Measurements from ENCODE around the gene EXOC4.

- TF ChIP-seq ATF2 (IDR thresholded peaks at IDR 0.05; ENCODE audit: low read length) (no peak), TAF1 (IDR thresholded peaks at IDR 0.05; ENCODE audit: low read depth, low read length) (no peak), KDM5A (IDR thresholded peaks at IDR 0.05; ENCODE audit: low read length) (no peak), USF2 (IDR thresholded peaks at IDR 0.05; ENCODE audit: low read length) (no peak), TBP (IDR thresholded peaks at IDR 0.05; ENCODE audit: low read depth, low read length) (no peak), EP300 (IDR thresholded peaks at IDR 0.05; ENCODE audit: borderline replicate concordance in 1 of 2, low read depth in 2 of 2, low read length in 2 of 2) (no peak), CTCF (IDR thresholded peaks at IDR 0.05; ENCODE audit: control extremely low read depth in 1 of 3, insufficient read depth in 1 of 3, low read depth in 1 of 3, low read length in 3 of 3) (no peak), RAD21 (IDR thresholded peaks at IDR 0.05 in 1 of 2, conservative IDR thresholded peaks at IDR 0.05 in 1 of 2; ENCODE audit: low read depth in 2 of 2, low read length in 2 of 2) (no peak), POLR2AphosphoS5 (IDR thresholded peaks at IDR 0.05; ENCODE audit: low read depth, low read length) (no peak), MAX (IDR thresholded peaks at IDR 0.05) (no peak), EZH2 (IDR thresholded peaks at IDR 0.05; ENCODE audit: low read depth, low read length, severe bottlenecking) (no peak), HDAC2 (IDR thresholded peaks at IDR 0.05; ENCODE audit: borderline replicate concordance in 1 of 2, low read depth in 2 of 2, low read length in 2 of 2) (no peak)
These were observed 19.7 kb upstream of the EXOC4 start for GRCh38 chr7:133233142-133233541.
